HepG2 (cell line): ENCODE results near the gene KHK. TPM values are rescaled to one million over a fixed set of nuclear protein-coding genes. Genes with fewer than 3 reads are reported as not detected.

Source experiments
- ARNT2 ChIP-seq: sonication (generic); formaldehyde crosslinking; IDR thresholded peaks from 2 replicates; pipeline ENCODE4 v1.8.0; 2022; ENCODE audit warnings: mild to moderate bottlenecking, low read depth, missing genetic modification reagents, moderate library complexity
- BORCS8-MEF2B ChIP-seq: sonication (generic); formaldehyde crosslinking; IDR thresholded peaks from 2 replicates; pipeline ENCODE4 v1.8.0; 2022; ENCODE audit warnings: mild to moderate bottlenecking, missing genetic modification reagents
- CEBPG ChIP-seq: IDR thresholded peaks from 2 replicates; pipeline ENCODE4 v1.6.1; 2016
- EZH2 ChIP-seq: conservative IDR thresholded peaks from 2 replicates; pipeline ENCODE4 v1.6.1; 2012; ENCODE audit warnings: mild to moderate bottlenecking, low read depth, low read length, moderate library complexity
- KDM6A ChIP-seq: IDR thresholded peaks from 2 replicates; pipeline ENCODE4 v1.6.1; 2016; ENCODE audit warnings: low read depth
- KLF11 ChIP-seq: IDR thresholded peaks from 2 replicates; pipeline ENCODE4 v1.6.1; 2016; ENCODE audit warnings: missing compliant biosample characterization
- KMT2A ChIP-seq: sonication (generic); formaldehyde crosslinking; IDR thresholded peaks from 2 replicates; pipeline ENCODE4 v1.4.0; 2020; ENCODE audit warnings: missing genetic modification reagents
- MAZ ChIP-seq, 2 experiments: sonication (generic) in 1 of 2; formaldehyde crosslinking in 1 of 2; IDR thresholded peaks; 2 replicates each; pipeline versions ENCODE4 v1.5.0 to v1.6.1; 2012 to 2020; ENCODE audit warnings: low read depth in 2 of 2, mild to moderate bottlenecking in 2 of 2, borderline replicate concordance in 1 of 2, improper control_type of control experiment in 1 of 2, low read length in 1 of 2, missing genetic modification reagents in 1 of 2, moderate library complexity in 1 of 2
- NFE2L1 ChIP-seq: sonication (generic); formaldehyde crosslinking; IDR thresholded peaks from 2 replicates; pipeline ENCODE4 v1.4.0; 2020; ENCODE audit warnings: missing genetic modification reagents, mild to moderate bottlenecking, borderline replicate concordance
- SP5 ChIP-seq: IDR thresholded peaks from 2 replicates; pipeline ENCODE4 v1.6.1; 2016; ENCODE audit warnings: low read depth, borderline replicate concordance
- SRSF4 ChIP-seq: fragments of 200-400 bp; formaldehyde crosslinking; IDR thresholded peaks from one replicate; pipeline ENCODE4 v1.6.1; 2018; ENCODE audit warnings: mild to moderate bottlenecking, low read depth, low read length, moderate library complexity; ENCODE audit not compliant: poor library complexity, severe bottlenecking
- U2AF1 ChIP-seq: fragments of 200-400 bp; formaldehyde crosslinking; optimal IDR thresholded peaks from 2 replicates; pipeline ENCODE3; 2017; ENCODE audit warnings: mild to moderate bottlenecking, low read depth, low read length
- ZBTB34 ChIP-seq: sonication (generic); formaldehyde crosslinking; IDR thresholded peaks from 2 replicates; pipeline ENCODE4 v1.8.0; 2022; ENCODE audit warnings: mild to moderate bottlenecking, missing genetic modification reagents
- ZFP36L1 ChIP-seq: sonication (generic); formaldehyde crosslinking; IDR thresholded peaks from 2 replicates; pipeline ENCODE4 v1.8.0; 2022; ENCODE audit warnings: mild to moderate bottlenecking, missing genetic modification reagents, moderate library complexity
- ZFP41 ChIP-seq: sonication (generic); formaldehyde crosslinking; IDR thresholded peaks from 2 replicates; pipeline ENCODE4 v1.4.0; 2020; ENCODE audit warnings: mild to moderate bottlenecking, missing genetic modification reagents, borderline replicate concordance
- ZNF33B ChIP-seq: sonication (generic); formaldehyde crosslinking; IDR thresholded peaks from 2 replicates; pipeline ENCODE4 v1.5.1; 2020; ENCODE audit warnings: mild to moderate bottlenecking, missing genetic modification reagents
- ZNF550 ChIP-seq: sonication (generic); formaldehyde crosslinking; IDR thresholded peaks from 2 replicates; pipeline ENCODE4 v1.4.0; 2020; ENCODE audit warnings: mild to moderate bottlenecking, missing genetic modification reagents, borderline replicate concordance
- ZNF574 ChIP-seq: sonication (generic); formaldehyde crosslinking; IDR thresholded peaks from 2 replicates; pipeline ENCODE4 v1.4.0; 2020; ENCODE audit warnings: missing genetic modification reagents
- ZNF652 ChIP-seq: IDR thresholded peaks from 2 replicates; pipeline ENCODE4 v1.6.1; 2016; ENCODE audit warnings: low read depth, borderline replicate concordance
- ZNF691 ChIP-seq: sonication (generic); formaldehyde crosslinking; IDR thresholded peaks from 2 replicates; pipeline ENCODE4 v1.4.0; 2020; ENCODE audit warnings: missing genetic modification reagents, low read depth, mild to moderate bottlenecking, borderline replicate concordance
- ZNF768 ChIP-seq: sonication (generic); formaldehyde crosslinking; IDR thresholded peaks from 2 replicates; pipeline ENCODE4 v1.4.0; 2020; ENCODE audit warnings: missing genetic modification reagents
- ZNF788 ChIP-seq: sonication (generic); formaldehyde crosslinking; IDR thresholded peaks from 2 replicates; pipeline ENCODE4 v1.5.0; 2020; ENCODE audit warnings: mild to moderate bottlenecking, missing genetic modification reagents, borderline replicate concordance
- polyA plus RNA-seq, 8 experiments: library from polyadenylated mRNA; depleted of rRNA in 3 of 8; stranded (reverse) in 7 of 8; unstranded in 1 of 8; fragments of >200 nt; fragmentation: Illumina TruSeq in 4 of 8; extraction: Trizol in 4 of 8; gene quantifications; 2 replicates each; pipeline versions ENCODE4 v1.2.1 to v1.2.3, GENCODE V29; 2011 to 2016; ENCODE audit warnings: low read depth in 4 of 8, missing spikeins in 1 of 8, mixed read lengths in 1 of 8; ENCODE audit not compliant: insufficient read depth in 1 of 8
- total RNA-seq, 5 experiments: library from RNA; depleted of rRNA; stranded (reverse); fragments of >200 nt; fragmentation: Illumina TruSeq; extraction: Trizol; gene quantifications; 2 replicates each; pipeline ENCODE4 v1.2.3, GENCODE V29; 2016; ENCODE audit warnings: low read depth in 1 of 5
- TF ChIP-seq, protein P1 (sequence below): sonication (generic); formaldehyde crosslinking; IDR thresholded peaks from 2 replicates; pipeline ENCODE4 v1.9.0; 2021; ENCODE audit warnings: missing genetic modification reagents, mild to moderate bottlenecking, borderline replicate concordance

The KHK gene
- total and polyA plus RNA-seq, 2 of the 13 experiments (the other 11 are each of a cell fraction or from before 2014, with no cell fraction given) = 40.9 to 99.2 TPM

GRCh38 chr2:27094353-27094984 lies 7.9 kb downstream of the KHK start (continued):
- TF ChIP-seq MAZ (IDR thresholded peaks at IDR 0.05; ENCODE audit: borderline replicate concordance, low read depth, low read length) = no peak
- TF ChIP-seq MAZ (CRISPR knock-in tag; IDR thresholded peaks at IDR 0.05; ENCODE audit: low read depth) = no peak
- TF ChIP-seq, protein P1, sequence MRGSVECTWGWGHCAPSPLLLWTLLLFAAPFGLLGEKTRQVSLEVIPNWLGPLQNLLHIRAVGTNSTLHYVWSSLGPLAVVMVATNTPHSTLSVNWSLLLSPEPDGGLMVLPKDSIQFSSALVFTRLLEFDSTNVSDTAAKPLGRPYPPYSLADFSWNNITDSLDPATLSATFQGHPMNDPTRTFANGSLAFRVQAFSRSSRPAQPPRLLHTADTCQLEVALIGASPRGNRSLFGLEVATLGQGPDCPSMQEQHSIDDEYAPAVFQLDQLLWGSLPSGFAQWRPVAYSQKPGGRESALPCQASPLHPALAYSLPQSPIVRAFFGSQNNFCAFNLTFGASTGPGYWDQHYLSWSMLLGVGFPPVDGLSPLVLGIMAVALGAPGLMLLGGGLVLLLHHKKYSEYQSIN (CRISPR knock-in tag) = no peak
- TF ChIP-seq U2AF1 = no peak
- TF ChIP-seq ZNF691 (CRISPR knock-in tag) = no peak
- TF ChIP-seq SRSF4 = no peak
- no peak for TF ChIP-seq ZFP36L1 (CRISPR knock-in tag)
- no peak for TF ChIP-seq KMT2A
- no peak for TF ChIP-seq EZH2
- TF ChIP-seq BORCS8-MEF2B = no peak; the same call in 1 of the 2 replicates
- peak; percentile 12; the same call in 1 of the 2 replicates for TF ChIP-seq ZNF550
- TF ChIP-seq ZNF652 = no peak
- no peak for TF ChIP-seq CEBPG (CRISPR knock-in tag)
- no peak for TF ChIP-seq KLF11
- TF ChIP-seq ZNF33B = no peak
- 0 out of 2 replicates have a peak, but pooled peaks have one; percentile 14 for TF ChIP-seq ZBTB34
- no peak for TF ChIP-seq ZNF574 (CRISPR knock-in tag)
- TF ChIP-seq SP5 (CRISPR knock-in tag) = no peak
- TF ChIP-seq NFE2L1 = no peak
- 0 out of 2 replicates have a peak, but pooled peaks have one; percentile 15 for TF ChIP-seq ZNF788
- TF ChIP-seq ZNF768 (CRISPR knock-in tag) = 0 out of 2 replicates have a peak, but pooled peaks have one; percentile 29
- 0 out of 2 replicates have a peak, but pooled peaks have one; percentile 10 for TF ChIP-seq ARNT2 (CRISPR knock-in tag)
- no peak for TF ChIP-seq ZFP41 (CRISPR knock-in tag)
- TF ChIP-seq KDM6A = no peak
